SIG-M5 treated with dmso at 0.1 percent for 504 hours (cell line): ENCODE data around the gene ATAD3A.
"Not testable (repeated sequence)": the region's sequence is repeated elsewhere in the genome, so short reads cannot be mapped to it uniquely, and the experiment has no call there.

Source experiments
- DNase-seq: peaks from one replicate; lab custom pipeline; 2025; ENCODE audit not compliant: unreplicated experiment; lab: John Stamatoyannopoulos, UW

ATAD3A gene

DNA sequence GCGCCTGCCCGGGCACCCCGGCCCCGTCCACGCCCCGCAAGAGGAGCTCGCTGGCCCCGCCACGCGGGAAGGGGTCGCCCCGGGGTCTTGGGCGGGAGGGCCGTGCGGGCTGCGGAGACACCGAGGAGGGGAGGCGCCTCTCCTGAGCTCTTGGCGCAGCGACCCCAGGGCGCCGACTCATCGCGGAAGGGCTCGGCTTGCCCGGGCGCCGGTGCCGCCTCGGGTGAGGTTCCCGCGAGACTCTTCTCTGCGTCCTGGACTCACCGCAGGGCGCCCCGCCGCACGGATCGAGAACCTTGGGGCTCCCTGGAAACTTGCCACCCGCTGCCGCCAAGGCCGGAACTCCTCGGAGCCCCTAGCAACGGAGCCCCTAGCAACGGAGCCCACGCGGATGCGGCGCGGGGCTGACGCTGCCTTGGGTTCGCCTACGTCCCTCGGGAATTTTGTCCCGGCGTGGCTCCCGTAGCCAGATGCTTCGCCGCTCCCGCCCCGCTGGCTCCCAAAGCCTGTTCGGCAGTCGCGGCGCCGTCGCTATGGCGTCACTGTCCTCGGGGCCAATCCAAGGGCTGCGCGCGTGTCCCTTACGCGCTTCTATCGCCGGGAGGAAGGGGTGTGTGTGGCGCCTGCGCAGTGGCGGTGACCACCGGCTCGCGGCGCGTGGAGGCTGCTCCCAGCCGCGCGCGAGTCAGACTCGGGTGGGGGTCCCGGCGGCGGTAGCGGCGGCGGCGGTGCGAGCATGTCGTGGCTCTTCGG, at the start of gene ATAD3A:
Gene ATAD3A, plus strand, starts transcription at position 630 of the 753 bp plus-strand sequence. Its CDS starts 107 bp downstream, at position 737.
- DNase-seq = peak; percentile 90

DNA sequence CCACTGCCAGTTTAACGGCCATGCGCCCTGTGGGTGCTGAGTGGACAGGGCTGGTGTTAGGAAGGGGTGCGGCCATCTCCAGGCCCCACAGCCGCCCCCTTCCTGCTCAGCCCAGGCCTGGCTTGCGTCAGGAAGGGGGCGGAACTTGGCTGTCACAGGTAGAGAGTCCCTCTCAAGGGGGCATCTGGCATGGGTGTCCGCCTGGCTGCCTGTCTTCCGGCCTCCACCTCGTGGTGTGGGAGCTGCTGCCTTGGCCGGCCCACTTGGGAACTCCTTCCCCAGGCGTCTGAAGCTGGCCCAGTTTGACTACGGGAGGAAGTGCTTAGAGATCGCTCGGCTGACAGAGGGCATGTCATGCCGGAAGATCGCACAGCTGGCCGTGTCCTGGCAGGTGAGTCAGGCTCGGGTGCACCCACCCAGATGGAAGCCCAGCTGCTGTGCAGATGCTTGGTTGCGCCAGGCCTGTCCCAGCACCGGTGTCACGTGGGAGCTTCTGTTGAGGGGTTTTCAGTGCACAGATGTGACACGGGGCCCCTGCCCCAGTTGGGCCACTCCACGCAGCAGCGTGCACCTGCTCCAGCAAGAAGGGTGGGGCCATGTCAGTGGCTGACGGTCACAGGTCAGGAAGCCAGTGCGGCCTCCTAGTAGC, 49.5 kb upstream of the ATAD3A start:
- DNase-seq = no peak

DNA sequence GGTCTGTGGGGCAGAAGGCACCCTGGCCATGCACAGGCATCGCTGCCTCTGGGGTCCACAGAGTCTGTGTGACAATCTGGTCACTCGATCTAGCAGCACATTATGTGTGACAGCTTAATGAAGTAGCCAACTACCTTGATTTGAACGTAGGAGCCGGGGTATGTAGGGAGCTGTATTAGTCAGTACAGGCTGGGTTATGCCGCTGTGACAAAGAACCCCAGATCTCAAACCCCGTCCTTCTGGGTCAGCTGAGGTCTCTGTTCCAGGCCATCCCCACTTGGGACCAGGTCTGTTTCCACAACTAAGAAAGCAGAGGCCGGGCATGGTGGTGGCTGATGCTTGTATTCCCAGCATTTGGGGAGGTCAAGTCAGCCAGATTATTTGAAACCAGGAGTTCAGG, 48.6 kb upstream of the ATAD3A start:
- DNase-seq = no peak

DNA sequence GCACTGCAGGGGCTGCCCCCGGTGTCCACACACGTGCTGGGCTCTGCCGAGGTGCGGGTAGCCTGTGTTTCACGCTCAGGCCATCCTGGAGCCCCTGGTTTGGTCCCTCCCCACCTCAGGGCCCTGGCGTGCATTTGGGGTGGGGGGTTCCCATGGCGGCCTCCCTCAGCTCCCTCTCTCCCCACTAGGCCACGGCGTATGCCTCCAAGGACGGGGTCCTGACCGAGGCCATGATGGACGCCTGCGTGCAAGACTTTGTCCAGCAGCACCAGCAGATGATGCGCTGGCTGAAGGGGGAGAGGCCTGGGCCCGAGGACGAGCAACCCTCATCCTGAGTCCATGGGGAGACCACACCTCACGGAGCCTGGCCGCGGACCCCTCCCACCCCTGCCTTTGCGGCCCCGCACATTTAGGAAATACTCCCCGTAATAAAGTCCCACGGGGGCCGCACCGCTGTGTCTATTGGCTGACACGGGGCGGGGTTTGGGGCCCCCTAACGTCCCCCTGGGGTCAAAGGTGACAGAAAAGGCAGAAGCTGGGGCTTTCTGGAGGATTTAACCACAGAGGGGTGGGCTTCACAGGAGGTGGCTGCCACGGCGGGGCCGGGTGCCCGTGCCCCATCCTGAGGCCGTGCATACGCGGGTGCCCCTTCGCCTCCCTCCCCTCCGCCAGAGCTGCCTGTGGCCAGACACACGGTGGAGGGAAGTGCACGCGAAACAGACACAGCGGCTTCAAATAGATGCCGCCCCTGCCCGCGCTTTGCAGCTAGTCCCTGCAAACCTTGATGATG, 43.6 kb upstream of the ATAD3A start:
- DNase-seq = not testable (repeated sequence)

DNA sequence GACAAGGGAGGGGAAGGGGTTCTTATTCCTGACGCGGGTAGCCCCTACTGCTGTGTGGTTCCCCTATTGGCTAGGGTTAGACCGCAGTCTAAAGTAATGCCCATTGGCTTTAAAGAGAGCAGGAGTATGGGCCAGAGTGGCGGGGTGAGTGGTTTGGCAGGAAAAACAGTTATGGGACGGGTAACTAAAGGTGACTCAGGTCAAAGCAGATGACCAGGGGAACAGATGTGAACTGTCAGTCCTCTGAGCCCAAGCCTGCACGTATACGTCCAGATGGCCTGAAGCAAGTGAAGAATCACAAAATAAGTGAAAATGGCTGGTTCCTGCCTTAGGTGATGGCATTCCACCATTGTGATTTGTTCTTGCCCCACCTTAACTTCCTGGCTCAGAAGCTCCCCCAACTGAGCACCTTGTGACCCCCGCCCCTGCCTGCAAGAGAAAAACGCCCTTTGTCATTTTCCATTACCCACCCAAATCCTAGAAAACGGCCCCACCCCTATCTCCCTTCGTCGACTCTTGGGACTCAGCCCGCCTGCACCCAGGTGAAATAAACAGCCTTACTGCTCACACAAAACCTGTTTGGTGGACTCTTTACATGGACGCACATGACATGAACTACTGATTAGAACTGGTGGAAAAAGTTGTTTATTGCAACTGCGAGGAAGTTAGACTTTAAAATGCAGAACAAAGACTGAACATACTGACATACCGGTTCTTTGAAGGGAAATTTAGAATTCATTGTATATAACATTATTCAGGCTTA, 41.2 kb upstream of the ATAD3A start:
- DNase-seq = peak; percentile 17

DNA sequence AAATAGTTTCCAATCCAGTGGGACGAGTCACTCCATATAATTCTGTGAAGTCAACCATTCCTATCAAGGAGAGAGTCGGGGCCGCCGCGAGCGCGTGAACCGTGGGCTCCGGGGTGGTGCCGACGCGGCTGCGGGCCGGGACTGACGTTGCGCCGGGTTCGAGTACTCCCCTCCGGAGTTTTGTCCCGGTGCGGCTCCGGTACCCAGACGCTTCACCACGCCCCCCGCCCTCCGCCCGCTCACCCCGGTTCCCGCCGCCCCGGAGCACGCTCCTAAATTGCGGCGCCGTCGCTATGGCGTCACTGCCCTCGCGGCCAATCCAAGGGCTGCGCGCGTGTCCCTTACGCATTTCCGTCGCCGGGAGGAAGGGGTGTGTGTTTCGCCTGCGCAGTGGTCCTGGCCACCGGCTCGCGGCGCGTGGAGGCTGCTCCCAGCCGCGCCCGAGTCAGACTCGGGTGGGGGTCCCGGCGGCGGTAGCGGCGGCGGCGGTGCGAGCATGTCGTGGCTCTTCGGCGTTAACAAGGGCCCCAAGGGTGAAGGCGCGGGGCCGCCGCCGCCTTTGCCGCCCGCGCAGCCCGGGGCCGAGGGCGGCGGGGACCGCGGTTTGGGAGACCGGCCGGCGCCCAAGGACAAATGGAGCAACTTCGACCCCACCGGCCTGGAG, 40.4 kb upstream of the ATAD3A start, which contains the start of gene ATAD3B:
Gene ATAD3B, plus strand, starts transcription at position 377 of the 664 bp plus-strand sequence. Its CDS starts 120 bp downstream, at position 497.
- DNase-seq = peak; percentile 83

DNA sequence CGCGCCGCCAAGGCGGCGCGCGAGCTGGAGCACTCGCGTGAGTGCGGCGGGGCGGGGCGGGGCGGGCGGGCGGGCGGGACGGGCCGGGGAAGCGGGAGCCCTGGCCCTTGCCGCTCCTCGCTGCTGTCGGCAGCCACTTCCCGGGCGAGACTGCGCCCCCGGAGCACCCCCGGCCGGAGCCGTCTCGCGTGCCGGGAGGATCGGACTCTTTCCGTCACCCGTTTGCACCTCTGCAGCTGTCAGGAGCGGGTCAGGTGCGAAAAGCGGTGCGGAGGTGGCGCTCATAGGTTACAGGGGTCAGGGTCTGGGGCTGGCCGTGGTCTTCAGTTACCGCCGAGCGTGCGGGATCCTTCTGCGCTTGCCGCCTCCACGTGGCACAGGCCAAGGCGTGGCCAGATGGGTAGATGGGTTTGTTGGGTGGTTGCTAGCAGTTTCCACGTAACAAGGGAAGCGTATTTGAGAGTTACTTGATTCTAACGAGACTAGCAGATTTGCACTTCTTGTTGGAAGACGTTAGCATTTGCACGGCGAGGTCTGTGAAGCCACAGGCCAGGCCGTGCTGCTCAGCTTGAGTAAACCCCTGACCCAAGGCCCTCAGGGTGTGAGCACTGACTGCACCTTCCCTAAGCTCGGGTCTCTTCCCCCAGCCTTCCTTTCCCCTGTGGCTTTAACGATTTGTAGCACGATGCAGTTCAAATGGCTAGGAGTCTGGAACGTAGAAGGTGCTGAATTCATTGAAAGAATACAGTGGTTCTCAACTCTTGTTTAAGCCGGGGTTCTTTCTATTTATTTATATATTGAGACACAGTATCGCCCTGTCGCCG, 39.7 kb upstream of the ATAD3A start:
- not testable (repeated sequence) for DNase-seq

DNA sequence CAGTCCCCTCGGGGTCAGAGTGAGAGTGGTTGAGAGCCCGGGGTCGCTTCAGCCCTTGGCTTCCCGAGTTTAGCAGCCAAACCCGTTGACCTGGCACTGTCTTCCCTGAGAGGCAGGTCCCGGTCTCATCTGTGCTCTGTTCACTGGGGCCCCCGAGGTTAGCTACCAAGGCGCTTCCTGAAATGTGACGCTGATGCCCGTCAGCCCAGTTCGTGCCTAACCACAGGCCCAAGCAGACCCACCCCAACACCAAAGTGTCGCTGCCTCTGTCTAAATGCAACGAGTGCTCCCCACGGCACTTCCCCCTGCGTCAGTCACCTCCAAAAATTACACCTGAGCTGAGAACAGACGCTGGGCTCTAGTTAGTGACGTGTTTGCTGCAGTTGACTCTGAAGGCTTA, 36.0 kb upstream of the ATAD3A start:
- DNase-seq = not testable (repeated sequence)

DNA sequence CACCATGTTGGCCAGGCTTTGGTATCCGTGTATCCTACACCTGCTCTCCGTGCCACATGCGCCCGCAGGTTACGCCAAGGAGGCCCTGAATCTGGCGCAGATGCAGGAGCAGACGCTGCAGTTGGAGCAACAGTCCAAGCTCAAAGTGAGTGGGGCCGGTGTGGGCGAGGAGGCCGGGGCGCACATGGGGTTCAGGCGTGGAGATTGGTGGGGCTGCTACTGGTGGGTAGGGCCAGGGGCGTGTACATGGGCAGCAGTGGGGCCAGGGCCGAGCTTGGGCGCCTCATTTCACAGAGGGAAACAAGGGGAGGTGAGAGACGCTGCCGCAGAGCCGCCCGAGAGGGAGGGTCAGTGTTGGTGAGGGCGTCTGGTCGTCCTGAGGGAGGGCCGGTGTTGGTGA, 34.8 kb upstream of the ATAD3A start:
- no peak for DNase-seq

DNA sequence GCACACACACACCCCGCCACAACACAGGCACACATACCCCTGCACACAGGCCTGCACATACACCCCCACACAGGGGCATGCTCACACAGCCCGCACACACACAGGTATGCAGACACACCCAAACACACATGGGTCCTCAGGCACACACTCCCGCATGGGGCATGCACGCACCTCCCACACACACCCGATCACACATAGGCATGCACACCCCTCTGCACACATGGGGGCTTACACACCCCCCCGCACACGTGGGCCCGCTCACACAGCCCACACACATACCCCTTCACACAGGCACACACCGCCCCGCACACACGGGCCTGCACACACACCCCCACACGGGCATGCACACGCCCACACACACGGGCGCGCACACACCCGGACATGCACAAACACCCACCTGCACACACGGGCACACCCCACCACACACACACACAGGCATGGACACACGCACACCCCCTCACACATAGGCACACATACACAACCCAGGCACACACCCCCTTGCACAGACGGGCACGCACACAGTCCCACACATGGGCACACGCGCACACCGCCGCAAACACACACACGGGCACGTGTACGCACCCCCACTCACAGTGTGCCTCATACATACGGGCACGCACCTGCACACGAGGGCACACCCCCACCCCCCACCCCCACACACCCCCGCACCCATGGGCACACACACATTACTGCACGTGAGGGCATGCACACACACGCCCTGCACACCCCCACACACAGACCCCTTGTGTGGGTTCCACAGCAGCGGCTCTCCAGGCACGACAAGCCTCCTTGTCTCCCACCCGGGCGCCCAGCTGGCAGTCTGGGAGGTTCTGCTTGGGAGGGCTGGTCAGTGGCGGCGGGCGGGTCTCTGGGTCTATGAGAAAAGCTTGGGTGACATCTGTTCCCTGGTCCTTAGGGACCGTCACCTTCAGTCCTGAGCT, 32.1 kb upstream of the ATAD3A start:
- no peak for DNase-seq

DNA sequence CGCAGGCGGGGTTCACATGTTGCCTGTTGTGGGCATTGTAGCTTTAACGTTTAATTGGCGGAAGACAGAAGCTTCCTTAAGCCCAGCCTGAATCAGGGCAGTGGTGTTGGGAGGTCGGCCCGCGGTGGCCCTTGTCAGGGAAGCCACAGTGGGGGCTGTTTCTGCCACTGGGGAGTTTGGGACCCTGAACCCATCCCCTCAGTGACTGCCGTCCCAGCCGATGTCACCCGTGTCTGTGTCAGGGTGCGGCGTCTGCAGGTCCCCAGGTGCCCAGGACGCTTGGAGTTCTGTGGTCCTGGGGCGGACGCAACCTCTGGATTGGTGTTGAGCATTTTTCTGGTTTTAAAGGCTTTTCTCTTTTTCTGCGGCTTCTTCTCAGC, 31.5 kb upstream of the ATAD3A start:
- not testable (repeated sequence) for DNase-seq

DNA sequence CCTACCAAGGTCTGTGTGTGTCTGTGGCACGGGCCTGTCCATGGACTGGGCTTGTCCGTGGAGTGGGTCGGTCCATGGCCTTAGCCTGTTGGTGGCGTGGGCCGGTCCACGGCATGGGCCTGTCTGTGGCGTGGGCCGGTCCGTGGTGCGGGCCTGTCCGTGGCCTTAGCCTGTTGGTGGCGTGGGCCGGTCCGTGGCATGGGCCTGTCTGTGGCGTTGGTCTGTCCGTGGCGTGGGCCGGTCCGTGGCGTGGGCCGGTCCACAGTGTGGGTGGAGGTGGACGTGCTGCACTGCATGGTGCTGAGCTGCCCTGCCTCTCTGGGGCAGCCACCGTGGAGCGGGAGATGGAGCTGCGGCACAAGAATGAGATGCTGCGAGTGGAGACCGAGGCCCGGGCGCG, 30.2 kb upstream of the ATAD3A start:
- not testable (repeated sequence) for DNase-seq

DNA sequence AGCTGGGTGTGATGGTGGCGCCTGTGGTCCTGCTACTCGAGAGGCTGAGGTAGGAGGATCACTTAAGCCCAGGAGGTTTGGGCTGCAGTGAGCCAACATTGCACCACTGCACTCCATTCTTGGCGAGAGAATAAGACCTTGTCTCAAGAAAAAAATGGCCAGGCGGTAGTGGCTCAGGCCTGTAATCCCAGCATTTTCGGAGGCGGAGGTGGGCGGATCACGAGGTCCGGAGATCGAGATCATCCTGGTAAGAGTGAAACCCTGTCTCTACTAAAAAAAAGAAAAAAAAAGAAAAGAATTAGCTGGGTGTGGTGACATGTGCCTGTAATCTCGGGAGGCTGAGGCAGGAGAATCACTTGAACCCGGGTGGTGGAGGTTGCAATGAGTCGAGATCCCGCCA, 29.1 kb upstream of the ATAD3A start:
- DNase-seq = no peak

DNA sequence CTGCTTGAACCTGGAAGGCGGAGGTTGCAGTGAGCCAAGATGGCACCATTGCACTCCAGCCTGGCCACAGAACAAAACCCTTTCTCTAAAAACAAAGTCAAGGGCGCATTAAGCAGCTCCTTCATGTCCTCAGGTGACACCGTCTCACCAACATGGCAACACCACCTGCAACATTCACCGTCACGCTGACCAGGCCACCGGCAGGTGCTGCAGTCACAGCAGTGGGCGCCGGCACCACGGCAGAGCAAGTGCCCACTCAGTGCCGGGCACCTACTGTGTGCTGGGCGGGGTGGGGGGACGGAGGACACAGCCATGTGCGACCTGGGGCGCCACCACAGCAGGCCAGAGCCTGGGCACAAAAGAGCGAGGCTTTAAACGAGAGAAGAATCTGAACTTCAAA, 28.2 kb upstream of the ATAD3A start:
- DNase-seq = no peak

DNA sequence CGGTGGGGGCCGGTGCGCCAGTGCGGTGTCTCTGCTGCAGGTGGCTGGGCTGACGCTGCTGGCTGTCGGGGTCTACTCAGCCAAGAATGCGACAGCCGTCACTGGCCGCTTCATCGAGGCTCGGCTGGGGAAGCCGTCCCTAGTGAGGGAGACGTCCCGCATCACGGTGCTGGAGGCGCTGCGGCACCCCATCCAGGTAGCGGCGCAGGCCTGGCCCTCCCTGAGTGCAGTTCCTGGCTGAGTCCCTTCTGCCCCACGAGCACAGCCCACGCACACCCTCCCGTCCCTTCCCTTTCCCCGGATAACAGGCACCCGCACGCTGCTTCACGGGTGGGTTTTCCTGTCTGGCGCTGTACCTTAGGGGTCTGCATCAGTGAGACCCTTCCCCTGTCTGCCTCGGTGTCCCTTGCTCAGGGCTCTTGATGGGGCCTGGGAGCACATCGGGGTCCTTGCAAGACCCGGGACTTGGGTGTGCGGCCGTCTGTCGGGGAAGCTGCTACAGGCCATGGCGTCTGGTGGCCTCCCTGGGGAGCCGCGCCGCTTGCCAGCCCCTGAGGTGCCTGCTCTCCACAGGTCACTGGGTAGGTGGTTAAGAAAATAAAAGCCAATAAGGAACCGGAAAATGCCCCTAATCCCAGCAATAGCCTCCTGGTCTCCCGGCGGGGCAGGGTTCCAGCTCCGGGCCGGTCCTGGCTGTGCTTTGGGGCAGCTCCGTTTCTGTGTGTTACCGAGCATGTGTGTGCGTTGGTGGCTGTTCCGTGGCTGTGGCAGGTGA, 26.8 kb upstream of the ATAD3A start:
- DNase-seq = not testable (repeated sequence)

DNA sequence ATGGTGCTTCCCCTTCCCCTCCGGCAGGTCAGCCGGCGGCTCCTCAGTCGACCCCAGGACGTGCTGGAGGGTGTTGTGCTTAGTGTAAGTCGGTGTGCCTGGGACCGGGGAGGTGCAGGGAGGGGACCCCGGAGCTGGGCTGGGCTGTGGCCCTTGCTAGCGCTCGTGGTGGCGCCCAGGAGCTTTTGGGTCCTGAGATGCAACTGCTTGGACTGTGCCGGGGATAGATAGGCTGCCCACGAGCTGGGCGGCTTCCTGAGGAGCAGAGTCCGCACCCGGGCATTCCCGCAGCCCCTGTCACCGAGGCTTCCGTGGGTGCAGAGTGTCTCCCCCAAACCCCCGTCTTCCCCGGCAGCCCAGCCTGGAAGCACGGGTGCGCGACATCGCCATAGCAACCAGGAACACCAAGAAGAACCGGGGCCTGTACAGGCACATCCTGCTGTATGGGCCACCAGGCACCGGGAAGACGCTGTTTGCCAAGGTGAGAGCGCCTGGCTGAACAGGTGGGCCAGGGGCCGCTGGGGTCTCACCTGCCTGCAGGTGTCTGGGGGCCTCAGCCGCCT, 26.1 kb upstream of the ATAD3A start:
- DNase-seq = not testable (repeated sequence)

DNA sequence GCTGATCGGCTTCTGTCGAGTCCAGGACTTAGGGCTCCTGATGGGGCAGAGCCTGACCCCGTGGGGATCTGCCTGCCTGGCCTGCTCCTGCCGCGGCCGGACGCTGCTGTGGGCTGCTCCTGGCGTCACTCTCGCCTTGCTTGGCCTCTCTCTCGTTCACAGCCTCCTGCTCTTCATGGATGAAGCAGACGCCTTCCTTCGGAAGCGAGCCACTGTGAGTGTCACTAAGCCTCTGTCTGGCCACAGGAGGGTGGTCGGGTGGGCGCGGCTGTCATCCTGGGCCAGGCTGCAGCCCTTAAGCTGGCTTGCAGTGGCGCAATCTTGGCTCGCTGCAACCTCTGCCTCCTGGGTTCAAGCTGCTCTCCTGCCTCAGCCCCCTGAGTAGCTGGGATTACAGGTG, 24.3 kb upstream of the ATAD3A start:
- no peak for DNase-seq
